ENCODE data around the gene PDE3A. TPM values are rescaled to one million over a fixed set of nuclear protein-coding genes. Genes with fewer than 3 reads are reported as not detected.

Gene PDE3A
- polyA plus RNA-seq, 1 of the 3 experiments (the other 2 are of a cell fraction): 0.67 TPM

DNA sequence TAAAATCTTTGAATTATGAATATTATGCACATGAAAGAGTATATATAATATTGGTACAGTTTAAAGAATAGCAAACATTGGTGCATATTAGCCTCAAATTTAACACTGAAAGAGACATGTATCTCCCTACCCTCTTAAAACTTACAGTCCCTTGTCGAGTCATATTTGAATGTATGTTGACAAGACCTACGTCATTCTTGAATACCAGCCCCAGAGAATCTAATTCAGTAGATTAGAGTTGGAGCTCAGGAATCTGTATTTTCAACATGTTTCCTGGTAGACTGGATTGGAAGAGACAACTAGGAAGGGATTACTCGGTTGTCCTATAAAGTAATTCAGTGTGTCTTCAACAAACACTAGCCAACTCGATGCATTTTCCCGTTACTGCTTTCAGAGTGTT is 104.8 kb downstream of the PDE3A start:
- peaks cover 3% of the 10 kb centered on the region for H3F3A ChIP-seq (replicated peaks; ENCODE audit: insufficient read depth)
- H3K4me1 ChIP-seq (ENCODE audit: control insufficient read depth in 1 of 2, insufficient read depth in 2 of 2, low read depth in 1 of 2, low read length in 1 of 2): peaks cover 0 to 5% of the 10 kb centered on the region in 2 experiments; a peak in 2 of 4 replicates
- no peak for DNase-seq
- H3K27ac ChIP-seq (ENCODE audit: low read depth in 2 of 2, low read length in 1 of 2): no peak overlapping the region; a peak in 1 of 4 replicates
- H3K79me2 ChIP-seq (ENCODE audit: insufficient read depth): peaks cover 28% of the 10 kb centered on the region
- H3K9me3 ChIP-seq: no peaks in the 10 kb centered on the region; the same call in 1 of the 2 replicates
- no peak overlapping the region for H2AFZ ChIP-seq (ENCODE audit: low read depth)
- ChIA-PET POLR2A (no interaction called here), CTCF (interaction anchor here (1.3 kb wide), 1 partner anchor 16 kb away, joined by 4 read pairs; no protein-coding TSS in a partner anchor)
- no peaks in the 10 kb centered on the region for H3K36me3 ChIP-seq (replicated peaks in 1 of 2; ENCODE audit: control insufficient read depth in 1 of 2, insufficient read depth in 2 of 2, low read length in 1 of 2)
- no peaks in the 10 kb centered on the region for H3K9me2 ChIP-seq
- H3K9ac ChIP-seq: no peak overlapping the region
- H3K27me3 ChIP-seq (ENCODE audit: insufficient read depth): no peaks in the 10 kb centered on the region
- no peak overlapping the region for H3K4me3 ChIP-seq (ENCODE audit: low read depth in 2 of 2, low read length in 1 of 2)
- H3K4me2 ChIP-seq: no peak overlapping the region
- TF ChIP-seq, protein P1, sequence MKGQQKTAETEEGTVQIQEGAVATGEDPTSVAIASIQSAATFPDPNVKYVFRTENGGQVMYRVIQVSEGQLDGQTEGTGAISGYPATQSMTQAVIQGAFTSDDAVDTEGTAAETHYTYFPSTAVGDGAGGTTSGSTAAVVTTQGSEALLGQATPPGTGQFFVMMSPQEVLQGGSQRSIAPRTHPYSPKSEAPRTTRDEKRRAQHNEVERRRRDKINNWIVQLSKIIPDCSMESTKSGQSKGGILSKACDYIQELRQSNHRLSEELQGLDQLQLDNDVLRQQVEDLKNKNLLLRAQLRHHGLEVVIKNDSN (IDR thresholded peaks at IDR 0.05; ENCODE audit: borderline replicate concordance, low read depth): no peak
- TF ChIP-seq RAD21 (IDR thresholded peaks at IDR 0.05; ENCODE audit: low read length) (no peak), NFIC (IDR thresholded peaks at IDR 0.05; ENCODE audit: borderline replicate concordance) (no peak), CHD2 (IDR thresholded peaks at IDR 0.05; ENCODE audit: low read length, partially characterized antibody) (no peak), TCF12 (IDR thresholded peaks at IDR 0.05) (no peak), EP300 (IDR thresholded peaks at IDR 0.05; ENCODE audit: borderline replicate concordance in 1 of 2, low read depth in 1 of 2, low read length in 1 of 2) (no peak), ELF1 (IDR thresholded peaks at IDR 0.05) (no peak), MXI1 (IDR thresholded peaks at IDR 0.05; ENCODE audit: low read depth, low read length) (no peak), RXRA (IDR thresholded peaks at IDR 0.05; ENCODE audit: borderline replicate concordance, low read depth) (no peak), RFX5 (IDR thresholded peaks at IDR 0.05; ENCODE audit: low read length) (no peak)
- TF ChIP-seq, protein P2, sequence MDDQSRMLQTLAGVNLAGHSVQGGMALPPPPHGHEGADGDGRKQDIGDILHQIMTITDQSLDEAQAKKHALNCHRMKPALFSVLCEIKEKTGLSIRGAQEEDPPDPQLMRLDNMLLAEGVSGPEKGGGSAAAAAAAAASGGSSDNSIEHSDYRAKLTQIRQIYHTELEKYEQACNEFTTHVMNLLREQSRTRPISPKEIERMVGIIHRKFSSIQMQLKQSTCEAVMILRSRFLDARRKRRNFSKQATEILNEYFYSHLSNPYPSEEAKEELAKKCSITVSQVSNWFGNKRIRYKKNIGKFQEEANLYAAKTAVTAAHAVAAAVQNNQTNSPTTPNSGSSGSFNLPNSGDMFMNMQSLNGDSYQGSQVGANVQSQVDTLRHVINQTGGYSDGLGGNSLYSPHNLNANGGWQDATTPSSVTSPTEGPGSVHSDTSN (IDR thresholded peaks at IDR 0.05): no peak
- TF ChIP-seq, protein P3, sequence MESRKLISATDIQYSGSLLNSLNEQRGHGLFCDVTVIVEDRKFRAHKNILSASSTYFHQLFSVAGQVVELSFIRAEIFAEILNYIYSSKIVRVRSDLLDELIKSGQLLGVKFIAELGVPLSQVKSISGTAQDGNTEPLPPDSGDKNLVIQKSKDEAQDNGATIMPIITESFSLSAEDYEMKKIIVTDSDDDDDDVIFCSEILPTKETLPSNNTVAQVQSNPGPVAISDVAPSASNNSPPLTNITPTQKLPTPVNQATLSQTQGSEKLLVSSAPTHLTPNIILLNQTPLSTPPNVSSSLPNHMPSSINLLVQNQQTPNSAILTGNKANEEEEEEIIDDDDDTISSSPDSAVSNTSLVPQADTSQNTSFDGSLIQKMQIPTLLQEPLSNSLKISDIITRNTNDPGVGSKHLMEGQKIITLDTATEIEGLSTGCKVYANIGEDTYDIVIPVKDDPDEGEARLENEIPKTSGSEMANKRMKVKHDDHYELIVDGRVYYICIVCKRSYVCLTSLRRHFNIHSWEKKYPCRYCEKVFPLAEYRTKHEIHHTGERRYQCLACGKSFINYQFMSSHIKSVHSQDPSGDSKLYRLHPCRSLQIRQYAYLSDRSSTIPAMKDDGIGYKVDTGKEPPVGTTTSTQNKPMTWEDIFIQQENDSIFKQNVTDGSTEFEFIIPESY (IDR thresholded peaks at IDR 0.05; ENCODE audit: borderline replicate concordance, low read depth): no peak
- TF ChIP-seq, protein P4, sequence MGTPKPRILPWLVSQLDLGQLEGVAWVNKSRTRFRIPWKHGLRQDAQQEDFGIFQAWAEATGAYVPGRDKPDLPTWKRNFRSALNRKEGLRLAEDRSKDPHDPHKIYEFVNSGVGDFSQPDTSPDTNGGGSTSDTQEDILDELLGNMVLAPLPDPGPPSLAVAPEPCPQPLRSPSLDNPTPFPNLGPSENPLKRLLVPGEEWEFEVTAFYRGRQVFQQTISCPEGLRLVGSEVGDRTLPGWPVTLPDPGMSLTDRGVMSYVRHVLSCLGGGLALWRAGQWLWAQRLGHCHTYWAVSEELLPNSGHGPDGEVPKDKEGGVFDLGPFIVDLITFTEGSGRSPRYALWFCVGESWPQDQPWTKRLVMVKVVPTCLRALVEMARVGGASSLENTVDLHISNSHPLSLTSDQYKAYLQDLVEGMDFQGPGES (IDR thresholded peaks at IDR 0.05; ENCODE audit: low read depth, low read length): no peak
- TF ChIP-seq, protein P5, sequence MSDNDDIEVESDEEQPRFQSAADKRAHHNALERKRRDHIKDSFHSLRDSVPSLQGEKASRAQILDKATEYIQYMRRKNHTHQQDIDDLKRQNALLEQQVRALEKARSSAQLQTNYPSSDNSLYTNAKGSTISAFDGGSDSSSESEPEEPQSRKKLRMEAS (IDR thresholded peaks at IDR 0.05; ENCODE audit: low read depth): no peak
- H4K20me1 ChIP-seq (ENCODE audit: insufficient read depth): no peaks in the 10 kb centered on the region
- 93% methylated on average over 5 of the region's 5 CpGs for WGBS (ENCODE audit: low lambda C conversion rate)

All from SK-N-SH (cell line).